Breast epithelium (tissue), 3 donors: ENCODE results near the gene AFAP1L1.

Experiments used
- CTCF ChIP-seq, 3 donors: fragments of 450-650 bp; IDR thresholded peaks; one replicate each; pipeline ENCODE4 v1.5.1; 2016 to 2017; ENCODE audit warnings: antibody characterized with exemption in 3 of 3, mild to moderate bottlenecking in 3 of 3, moderate library complexity in 3 of 3
- POLR2A ChIP-seq: fragments of 450-650 bp; IDR thresholded peaks from one replicate; pipeline ENCODE4 v1.6.1; 2016; ENCODE audit warnings: antibody characterized with exemption, mild to moderate bottlenecking, moderate library complexity

GRCh38 chr5:149345892-149346222 lies 74.2 kb downstream of the AFAP1L1 start:
- TF ChIP-seq POLR2A = no peak
- no peak for TF ChIP-seq CTCF (IDR thresholded peaks at IDR 0.05)
